Naive thymus-derived CD4-positive, alpha-beta T cell (primary cell): ENCODE measurements around the gene LIN37. TPM values are rescaled to one million over a fixed set of nuclear protein-coding genes. Genes with fewer than 3 reads are reported as not detected.

Experiments
- ATAC-seq: fragments of 150-1000 bp; cut with Tn5 transposase; 2 replicates; pipeline ENCODE4 v1.10.0; 2021; ENCODE audit warnings: mild to moderate bottlenecking, moderate library complexity
- CTCF ChIA-PET: fragments of 350-600 bp; sonication (Branson Sonifier 250); formaldehyde crosslinking; loops from one replicate; lab custom pipeline; 2021; ENCODE audit warnings: antibody characterized with exemption; lab: Charles Lee
- POLR2A ChIA-PET: fragments of 350-600 bp; sonication (Branson Sonifier 250); formaldehyde crosslinking; loops from one replicate; lab custom pipeline; 2021; ENCODE audit warnings: antibody characterized with exemption, inconsistent platforms; lab: Charles Lee
- DNase-seq, 9 donors: peaks; one replicate each; pipeline versions ENCODE4 v3.0.0 to v3.0.0-alpha.2; 2020 to 2022; ENCODE audit warnings: mixed read lengths in 1 of 9
- H3K27ac ChIP-seq: one replicate; pipeline ENCODE4 v1.7.0; 2013; ENCODE audit warnings: mild to moderate bottlenecking, low read depth, low read length, moderate library complexity
- H3K27me3 ChIP-seq, 2 donors: one replicate each; pipeline ENCODE4 v1.7.0; 2013; ENCODE audit warnings: low read length in 2 of 2, mild to moderate bottlenecking in 2 of 2, moderate library complexity in 2 of 2; ENCODE audit not compliant: control insufficient read depth in 2 of 2, insufficient read depth in 2 of 2
- H3K36me3 ChIP-seq, 3 experiments: 1 replicate in 2 of 3; 2 replicates in 1 of 3; pipeline ENCODE4 v1.7.0; 2013; ENCODE audit warnings: low read length in 3 of 3, mild to moderate bottlenecking in 3 of 3, moderate library complexity in 1 of 3; ENCODE audit not compliant: insufficient read depth in 3 of 3, control insufficient read depth in 2 of 3
- H3K4me1 ChIP-seq, 2 donors: one replicate each; pipeline ENCODE4 v1.7.0; 2013; ENCODE audit warnings: low read length in 2 of 2, mild to moderate bottlenecking in 2 of 2, moderate library complexity in 1 of 2; ENCODE audit not compliant: control insufficient read depth in 2 of 2, insufficient read depth in 2 of 2
- H3K4me3 ChIP-seq: 2 replicates; pipeline ENCODE4 v1.7.0; 2013; ENCODE audit warnings: mild to moderate bottlenecking, low read length
- H3K9me3 ChIP-seq, 3 experiments: 1 replicate in 2 of 3; 2 replicates in 1 of 3; pipeline ENCODE4 v1.7.0; 2013; ENCODE audit warnings: low read length in 3 of 3; ENCODE audit not compliant: control insufficient read depth in 2 of 3
- H3K27ac Mint-ChIP-seq, 9 donors: one replicate each; pipeline ENCODE4 v1.8.0; 2020 to 2022; ENCODE audit warnings: mixed read lengths in 9 of 9, mild to moderate bottlenecking in 8 of 9, moderate library complexity in 5 of 9, inconsistent platforms in 2 of 9
- H3K27me3 Mint-ChIP-seq, 5 donors: one replicate each; pipeline ENCODE4 v1.8.0; 2021 to 2022; ENCODE audit warnings: mixed read lengths in 5 of 5, mild to moderate bottlenecking in 1 of 5
- H3K36me3 Mint-ChIP-seq, 5 donors: one replicate each; pipeline ENCODE4 v1.8.0; 2020 to 2022; ENCODE audit warnings: mixed read lengths in 5 of 5, mild to moderate bottlenecking in 3 of 5, inconsistent platforms in 1 of 5
- H3K4me1 Mint-ChIP-seq, 7 donors: one replicate each; pipeline ENCODE4 v1.8.0; 2020 to 2022; ENCODE audit warnings: mixed read lengths in 7 of 7, mild to moderate bottlenecking in 3 of 7, inconsistent platforms in 1 of 7
- H3K4me3 Mint-ChIP-seq, 10 donors: one replicate each; pipeline ENCODE4 v1.8.0; 2020 to 2022; ENCODE audit warnings: mild to moderate bottlenecking in 10 of 10, mixed read lengths in 10 of 10, moderate library complexity in 6 of 10, inconsistent platforms in 2 of 10
- H3K9me3 Mint-ChIP-seq, 11 donors: one replicate each; pipeline ENCODE4 v1.8.0; 2020 to 2022; ENCODE audit warnings: mixed read lengths in 11 of 11, mild to moderate bottlenecking in 4 of 11, inconsistent platforms in 1 of 11, moderate library complexity in 1 of 11
- intact Hi-C, 2 donors: fragments of 100-400 bp; cut with micrococcal nuclease; formaldehyde crosslinking; loops; one replicate each; pipeline ENCODE4 v1.15.1; 2023
- polyA plus RNA-seq, 2 donors: library from polyadenylated mRNA; unstranded; fragments of 300-500 nt; fragmentation: Illumina TruSeq; gene quantifications; one replicate each; pipeline ENCODE4 v1.2.3, GENCODE V29; 2021
- total RNA-seq, 6 experiments: library from RNA in 5 of 6; stranded (reverse) in 5 of 6; gene quantifications; 1 replicate in 5 of 6; 2 replicates in 1 of 6; pipeline ENCODE4 v1.2.3 and lab custom pipeline; 2021 to 2026

Gene LIN37, protein sequence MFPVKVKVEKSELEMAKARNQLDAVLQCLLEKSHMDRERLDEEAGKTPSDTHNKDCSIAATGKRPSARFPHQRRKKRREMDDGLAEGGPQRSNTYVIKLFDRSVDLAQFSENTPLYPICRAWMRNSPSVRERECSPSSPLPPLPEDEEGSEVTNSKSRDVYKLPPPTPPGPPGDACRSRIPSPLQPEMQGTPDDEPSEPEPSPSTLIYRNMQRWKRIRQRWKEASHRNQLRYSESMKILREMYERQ
- 10 to 100 TPM in 4 of 5 experiments, 1 to 10 TPM in 1; 7.9 to 33.1 (median 18.9) TPM for total RNA-seq
- polyA plus RNA-seq: 10 to 100 TPM in 1 of 2 donors, 1 to 10 TPM in 1; 6.7 to 20.6 TPM
- 5.7 reads per million, percentile 26 among the genes with 10 or more reads in this experiment for total RNA-seq (lab: John Stamatoyannopoulos, UW)

DNA sequence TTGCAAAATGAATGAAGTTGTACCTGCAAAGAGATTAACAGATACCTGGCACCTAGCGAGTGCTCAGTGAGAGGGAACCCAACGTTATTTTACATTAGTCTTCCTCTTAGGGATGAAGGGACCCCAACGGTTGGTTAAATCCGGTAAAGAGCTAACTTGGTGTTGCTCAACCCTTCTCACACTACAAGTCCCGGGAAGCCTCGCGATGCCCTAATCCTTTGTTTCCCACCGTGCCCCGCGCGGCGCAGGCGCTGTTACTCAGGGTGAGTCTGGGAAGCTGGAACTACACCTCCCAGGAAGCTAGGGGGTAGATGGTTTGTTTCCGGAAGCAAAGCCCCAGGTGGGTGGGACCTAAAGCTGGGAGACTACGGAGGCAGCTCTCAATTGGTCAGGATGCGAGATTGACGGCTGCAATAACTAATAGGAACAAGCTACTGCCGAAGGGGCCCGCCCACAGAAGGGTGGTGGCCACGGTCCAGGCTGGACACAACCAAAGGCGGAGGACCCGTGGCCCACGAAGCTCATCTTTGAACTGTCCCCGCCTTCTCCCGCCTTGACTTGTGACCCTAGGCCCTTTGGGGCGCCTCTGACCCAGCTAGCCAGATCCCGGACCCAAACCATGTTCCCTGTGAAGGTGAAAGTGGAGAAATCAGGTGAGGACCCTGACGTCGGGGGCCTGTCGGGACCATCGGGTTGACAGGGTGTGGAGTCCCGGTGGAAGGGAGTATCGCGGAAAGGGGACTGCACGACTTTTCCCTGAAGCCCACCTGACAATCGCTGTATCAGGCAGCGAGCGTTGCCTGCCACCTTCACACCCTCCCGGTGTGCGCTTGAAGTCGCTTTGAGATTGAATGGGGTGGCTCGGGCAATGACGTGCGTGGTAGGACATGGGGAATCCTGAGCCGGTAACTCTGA lies at the start of gene LIN37:
Gene LIN37 (plus strand): TSS at position 471 of the 915 bp plus-strand sequence. CDS start 149 bp downstream, at position 620.
- Mint-ChIP-seq H3K27me3 (peaks cover 0 to 2% (median 0%) of the 10 kb centered on the region in 5 donors), H3K27ac (peak within 1 kb of the TSS; percentile 89 to 97 (median 95)), H3K4me3 (peak within 1 kb of the TSS; percentile 90 to 100 (median 98)), H3K4me1 (peaks cover 14 to 56% (median 43%) of the 10 kb centered on the region in 7 donors), H3K9me3 (peaks cover 0 to 2% (median 0%) of the 10 kb centered on the region in 11 donors), H3K36me3 (peaks cover 0 to 4% (median 2%) of the 10 kb centered on the region in 5 donors)
- peaks cover 0 to 23% (median 0%) of the 10 kb centered on the region in 3 experiments for H3K36me3 ChIP-seq
- no peaks in the 10 kb centered on the region for H3K27me3 ChIP-seq
- ATAC-seq (peak; percentile 83), DNase-seq (peak; percentile 91 to 100 (median 99))
- intact Hi-C loops: loop anchor here (1.0 to 10.0 kb wide), 11 partner anchors 8 to 1071 kb away; partner anchors contain the start of genes ARHGAP33 (in 2 of the 2), PROSER3 (in 2 of the 2), THAP8 (in 2 of the 2) and WDR62 (in 2 of the 2)
- H3K27ac ChIP-seq: peak within 1 kb of the TSS; percentile 85
- CTCF ChIA-PET: interaction anchor here (0.9 to 1.3 kb wide), 3 partner anchors 11 to 55 kb away, joined by 3 to 4 read pairs (median 3); no protein-coding TSS in a partner anchor
- no peaks in the 10 kb centered on the region for H3K9me3 ChIP-seq
- H3K4me1 ChIP-seq: peaks cover 28 to 30% of the 10 kb centered on the region in 2 donors
- POLR2A ChIA-PET: interaction anchor here (0.5 to 3.2 kb wide), 12 partner anchors 8 to 555 kb away, joined by 3 to 17 read pairs (median 4); partner anchors contain the start of genes COX6B1, HSPB6, ZNF146 and ZNF565
- peak within 1 kb of the TSS; percentile 95 for H3K4me3 ChIP-seq

DNA sequence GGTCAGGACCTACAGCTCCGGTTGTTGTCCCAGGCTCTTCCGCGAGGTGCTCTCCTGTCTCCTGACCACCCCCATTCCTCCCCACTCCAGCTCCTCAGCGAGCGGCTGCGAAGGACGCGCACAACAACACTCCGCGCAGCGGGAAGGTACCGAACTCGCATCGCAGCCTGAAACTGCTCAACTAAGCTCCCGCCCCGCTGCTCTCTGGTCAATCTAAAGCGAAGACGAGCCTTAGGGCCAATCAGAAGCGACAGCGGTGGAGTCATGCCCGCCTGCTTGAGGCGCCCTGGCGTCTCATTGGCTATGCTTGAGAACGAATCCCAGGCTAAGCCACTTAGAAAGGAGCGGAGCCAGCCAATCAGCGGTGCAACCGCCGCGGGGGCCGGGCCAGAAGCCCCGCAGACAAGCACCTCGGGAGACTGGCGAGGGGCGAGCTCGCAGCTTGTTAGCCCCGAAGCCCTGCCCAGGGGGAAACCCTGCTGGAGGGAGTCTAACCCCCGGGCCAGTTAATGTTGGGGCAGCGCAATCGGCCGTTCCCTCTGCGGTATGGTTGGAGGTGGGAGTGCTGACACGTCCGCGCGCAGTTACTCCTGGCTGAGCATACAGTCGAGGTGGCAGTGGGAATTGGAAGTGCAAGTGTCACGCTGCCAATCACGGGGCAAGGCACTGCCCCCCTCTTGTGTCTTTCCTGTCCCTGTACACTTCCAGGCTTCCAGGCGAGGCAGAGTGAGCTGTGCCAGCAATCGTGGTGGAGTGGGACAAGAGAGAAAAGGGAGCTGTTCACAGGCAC lies 46.0 kb upstream of the LIN37 start:
- Mint-ChIP-seq H3K27me3 (peaks cover 0 to 4% (median 0%) of the 10 kb centered on the region in 5 donors), H3K27ac (peak overlapping the region; percentile 79 to 98 (median 93)), H3K9me3 (peaks cover 0 to 3% (median 0%) of the 10 kb centered on the region in 11 donors), H3K36me3 (peaks cover 0 to 2% (median 0%) of the 10 kb centered on the region in 5 donors), H3K4me3 (peak overlapping the region; percentile 88 to 100 (median 96)), H3K4me1 (peaks cover 5 to 22% (median 6%) of the 10 kb centered on the region in 7 donors)
- Histone ChIP-seq H3K4me1 (no peaks in the 10 kb centered on the region), H3K36me3 (no peaks in the 10 kb centered on the region), H3K4me3 (peak overlapping the region; percentile 85), H3K9me3 (no peaks in the 10 kb centered on the region), H3K27me3 (no peaks in the 10 kb centered on the region), H3K27ac (peak overlapping the region; percentile 66)
- ATAC-seq: peak; percentile 100
- peak; percentile 66 to 96 (median 90) for DNase-seq
- ChIA-PET POLR2A (interaction anchor here (0.6 to 2.4 kb wide), 18 partner anchors 10 to 1506 kb away, joined by 3 to 20 read pairs (median 4); partner anchors contain the start of genes COX6B1, HAUS5, IGFLR1 and KMT2B), CTCF (interaction anchor here (0.6 to 2.6 kb wide), 8 partner anchors 8 to 191 kb away, joined by 3 to 11 read pairs (median 4); no protein-coding TSS in a partner anchor)
- intact Hi-C loops: loop anchor here (1.0 to 5.0 kb wide), 13 partner anchors 9 to 352 kb away; partner anchors contain the start of genes COX6B1 (in 2 of the 2), THAP8 (in 2 of the 2), WDR62 (in 2 of the 2) and NFKBID (in 1 of the 2)

DNA sequence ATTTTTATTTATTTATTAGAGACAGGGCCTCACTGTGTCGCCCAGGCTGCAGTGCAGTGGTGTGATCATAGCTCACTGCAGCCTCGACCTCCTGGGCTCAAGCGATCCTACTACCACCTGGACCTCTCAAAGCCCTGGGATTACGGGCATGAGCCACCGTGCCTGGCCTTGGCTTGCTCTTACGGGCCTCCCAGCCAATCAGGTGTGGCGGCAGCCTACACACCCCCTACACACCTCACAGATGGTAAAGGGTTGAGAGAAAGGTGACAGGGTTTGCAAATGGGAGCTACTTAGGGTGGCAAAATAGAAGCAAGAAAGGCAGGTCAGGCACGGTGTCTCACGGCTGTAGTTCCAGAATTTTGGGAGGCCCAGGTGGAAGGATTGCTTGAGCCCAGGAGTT lies 45.0 kb upstream of the LIN37 start:
- H3K27me3 ChIP-seq: no peaks in the 10 kb centered on the region
- peaks cover 0 to 4% (median 0%) of the 10 kb centered on the region in 5 donors for H3K27me3 Mint-ChIP-seq
- peaks cover 0 to 3% (median 0%) of the 10 kb centered on the region in 11 donors for H3K9me3 Mint-ChIP-seq
- H3K4me3 Mint-ChIP-seq: peak overlapping the region in 4 of 10 donors; percentile 26 to 91 (median 64)
- no peaks in the 10 kb centered on the region for H3K36me3 ChIP-seq
- no peak for DNase-seq
- POLR2A ChIA-PET: interaction anchor here (0.6 to 2.4 kb wide), 6 partner anchors 9 to 1505 kb away, joined by 3 to 20 read pairs (median 10); partner anchors contain the start of genes IGFLR1, KMT2B, PSENEN and U2AF1L4
- no peak overlapping the region for H3K27ac Mint-ChIP-seq
- CTCF ChIA-PET: interaction anchor here (1.0 to 2.6 kb wide), 2 partner anchors 9 to 11 kb away, joined by 5 to 11 read pairs; no protein-coding TSS in a partner anchor
- no peak overlapping the region for H3K27ac ChIP-seq
- H3K4me1 Mint-ChIP-seq: peaks cover 5 to 19% (median 6%) of the 10 kb centered on the region in 7 donors
- intact Hi-C loops: loop anchor here (2.0 to 5.0 kb wide), 3 partner anchors 56 to 351 kb away; partner anchors contain the start of genes THAP8 (in 2 of the 2), WDR62 (in 2 of the 2) and COX6B1 (in 1 of the 2)
- H3K4me3 ChIP-seq: no peak overlapping the region
- no peaks in the 10 kb centered on the region for H3K4me1 ChIP-seq
- ATAC-seq: no peak
- no peaks in the 10 kb centered on the region for H3K9me3 ChIP-seq
- H3K36me3 Mint-ChIP-seq: peaks cover 0 to 2% (median 0%) of the 10 kb centered on the region in 5 donors

DNA sequence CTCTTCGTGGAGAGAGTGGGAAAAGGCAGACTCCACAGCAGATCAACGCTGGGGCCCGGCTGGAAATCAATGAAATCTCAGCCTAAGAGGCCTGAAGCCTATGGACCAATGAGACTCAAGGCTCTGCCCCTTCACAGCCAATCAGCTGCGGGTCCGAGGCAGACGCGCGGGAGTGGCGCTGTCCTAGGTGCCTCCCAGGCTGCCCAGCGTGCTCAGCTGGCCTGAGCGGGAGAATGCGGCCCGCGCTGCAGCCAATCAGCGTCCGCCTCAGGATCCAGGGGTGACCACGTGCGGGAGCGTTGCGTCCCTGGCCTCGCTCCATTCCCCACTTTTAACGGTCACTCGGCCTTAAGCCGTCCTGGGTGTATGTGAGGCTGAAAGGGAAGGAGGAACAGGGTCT lies 44.2 kb upstream of the LIN37 start, which contains the start of gene ZBTB32:
Gene ZBTB32 (plus strand): TSS at position 341 of the 400 bp plus-strand sequence. CDS start 10,069 bp downstream, outside the sequence.
- intact Hi-C loops: loop anchor here in 1 of 2 donors (5.0 kb wide), 2 partner anchors 57 to 348 kb away; partner anchors contain the start of genes COX6B1, THAP8 and WDR62
- Histone ChIP-seq H3K36me3 (no peaks in the 10 kb centered on the region), H3K27ac (no peak within 1 kb of the TSS), H3K27me3 (no peaks in the 10 kb centered on the region), H3K4me3 (no peak within 1 kb of the TSS), H3K4me1 (no peaks in the 10 kb centered on the region), H3K9me3 (no peaks in the 10 kb centered on the region)
- H3K9me3 Mint-ChIP-seq: peaks cover 0 to 3% (median 0%) of the 10 kb centered on the region in 11 donors
- no peak within 1 kb of the TSS for H3K27ac Mint-ChIP-seq
- peaks cover 5 to 14% (median 6%) of the 10 kb centered on the region in 7 donors for H3K4me1 Mint-ChIP-seq
- peak within 1 kb of the TSS in 3 of 10 donors; percentile 26 to 59 (median 41) for H3K4me3 Mint-ChIP-seq
- ATAC-seq: no peak
- POLR2A ChIA-PET: interaction anchor here (1.5 kb wide), 1 partner anchor 36 kb away, joined by 3 read pairs; no protein-coding TSS in a partner anchor
- H3K36me3 Mint-ChIP-seq: peaks cover 0 to 2% (median 0%) of the 10 kb centered on the region in 5 donors
- CTCF ChIA-PET: interaction anchor here (1.2 kb wide), 1 partner anchor 10 kb away, joined by 4 read pairs; no protein-coding TSS in a partner anchor
- H3K27me3 Mint-ChIP-seq: peaks cover 0 to 4% (median 0%) of the 10 kb centered on the region in 5 donors
- DNase-seq: no peak

DNA sequence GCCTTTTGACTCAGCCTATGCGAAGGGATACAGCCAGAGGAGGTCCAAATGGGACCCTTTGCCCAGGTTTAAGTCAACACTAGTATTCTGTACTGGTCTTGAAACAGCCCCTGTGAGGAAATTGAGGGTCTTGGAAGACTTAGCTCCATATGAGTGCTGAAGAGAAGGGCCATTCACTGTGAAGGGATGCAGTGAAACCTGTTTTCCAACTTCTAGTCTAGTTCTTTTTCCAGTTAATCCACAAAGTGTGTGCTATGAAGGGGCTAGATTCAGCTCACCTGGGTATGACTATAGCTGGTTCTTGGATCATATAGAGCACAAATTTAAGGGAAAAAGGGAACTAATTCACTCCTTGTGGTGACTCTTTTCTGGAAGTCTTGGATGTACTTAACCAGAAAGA lies 40.0 kb upstream of the LIN37 start:
- peaks cover 13 to 35% (median 19%) of the 10 kb centered on the region in 7 donors for H3K4me1 Mint-ChIP-seq
- no peaks in the 10 kb centered on the region for H3K9me3 Mint-ChIP-seq
- Histone ChIP-seq H3K9me3 (no peaks in the 10 kb centered on the region), H3K27ac (no peak overlapping the region), H3K4me3 (no peak overlapping the region), H3K36me3 (no peaks in the 10 kb centered on the region), H3K4me1 (peaks cover 10 to 28% of the 10 kb centered on the region in 2 donors), H3K27me3 (no peaks in the 10 kb centered on the region)
- no peak for DNase-seq
- intact Hi-C loops: no loop called here
- peaks cover 0 to 1% (median 0%) of the 10 kb centered on the region in 5 donors for H3K36me3 Mint-ChIP-seq
- no peak for ATAC-seq
- CTCF ChIA-PET: interaction anchor here (0.6 to 1.3 kb wide), 2 partner anchors 14 to 204 kb away, joined by 3 to 4 read pairs; no protein-coding TSS in a partner anchor
- H3K27me3 Mint-ChIP-seq: no peaks in the 10 kb centered on the region
- H3K27ac Mint-ChIP-seq: peak overlapping the region in 1 of 9 donors; percentile 9
- POLR2A ChIA-PET: interaction anchor here (1.1 kb wide), 2 partner anchors 13 to 36 kb away, joined by 3 read pairs; no protein-coding TSS in a partner anchor
- H3K4me3 Mint-ChIP-seq: no peak overlapping the region
